ENCODE measurements around the gene UAP1L1.
A peak's percentile ranks its signal among the peaks of the same experiment; 100 is the strongest.

UAP1L1 gene

GRCh38 chr9:137042751-137043727 is 34.3 kb upstream of the UAP1L1 start:
- no peak for DNase-seq

- DNase-seq = no peak
These were observed 33.3 kb upstream of the UAP1L1 start for GRCh38 chr9:137044037-137044436.

- DNase-seq = no peak
These were observed 32.7 kb upstream of the UAP1L1 start for GRCh38 chr9:137044502-137045177.

- peak in 1 of 2 experiments; percentile 16 for DNase-seq
These were observed 31.8 kb upstream of the UAP1L1 start for GRCh38 chr9:137045294-137046087.

GRCh38 chr9:137046088-137046787 is 31.1 kb upstream of the UAP1L1 start, which contains the start of gene NPDC1:
Gene NPDC1 (minus strand): TSS chr9:137046177. CDS start chr9:137045989, 188 bp downstream.
- DNase-seq = no peak

- DNase-seq = no peak
These were observed 28.4 kb upstream of the UAP1L1 start for GRCh38 chr9:137048655-137049543.

- no peak for DNase-seq
These were observed 27.5 kb upstream of the UAP1L1 start for GRCh38 chr9:137049544-137050449.

GRCh38 chr9:137050570-137050969 is 26.7 kb upstream of the UAP1L1 start:
- no peak for DNase-seq

GRCh38 chr9:137051145-137051724 is 26.1 kb upstream of the UAP1L1 start:
- no peak for DNase-seq

GRCh38 chr9:137052293-137052692 is 25.0 kb upstream of the UAP1L1 start:
- no peak for DNase-seq

GRCh38 chr9:137052998-137053943 is 24.0 kb upstream of the UAP1L1 start:
- no peak for DNase-seq

GRCh38 chr9:137053944-137054931 is 23.1 kb upstream of the UAP1L1 start, which contains the start of gene ENTPD2:
Gene ENTPD2 (minus strand): TSS chr9:137054061. CDS start chr9:137053997, 64 bp downstream.
- no peak for DNase-seq

GRCh38 chr9:137054932-137055384 is 22.4 kb upstream of the UAP1L1 start:
- DNase-seq = no peak

- DNase-seq = peak; percentile 30 to 57
These were observed 21.6 kb upstream of the UAP1L1 start for GRCh38 chr9:137055385-137056364.

- no peak for DNase-seq
These were observed 20.4 kb upstream of the UAP1L1 start for GRCh38 chr9:137056739-137057415.

Data from cerebellar nuclear complex (tissue), 1 donor.